ENCODE measurements around the gene CREBBP.

- no peak for TF ChIP-seq CTCF (conservative IDR thresholded peaks at IDR 0.05; ENCODE audit: low read length)
- no peak for TF ChIP-seq EZH2phosphoT487 (IDR thresholded peaks at IDR 0.05; ENCODE audit: borderline replicate concordance, low read depth, low read length)
Measured at GRCh38 chr16:3876695-3877094, 3.8 kb downstream of the CREBBP start.

Measured in OCI-LY7 (cell line).